G401.6 (cell line): Measurements from ENCODE around the gene SMYD3.

Source experiments
- FAIRE-seq: peaks from 2 replicates; lab custom pipeline; 2012; peaks lifted over from hg19 to GRCh38; lab: Jason Lieb, UNC

SMYD3 gene

GRCh38 chr1:245869847-245870246 lies 637.2 kb downstream of the SMYD3 start:
- FAIRE-seq: no peak

GRCh38 chr1:245867738-245868137 lies 639.3 kb downstream of the SMYD3 start:
- FAIRE-seq: no peak

- FAIRE-seq: no peak
Measured at GRCh38 chr1:245864872-245865271, 642.2 kb downstream of the SMYD3 start.

GRCh38 chr1:245863566-245864184 lies 643.4 kb downstream of the SMYD3 start:
- no peak for FAIRE-seq

- no peak for FAIRE-seq
Measured at GRCh38 chr1:245862812-245863540, 644.1 kb downstream of the SMYD3 start.

- FAIRE-seq: no peak
Measured at GRCh38 chr1:245860657-245861544, 646.2 kb downstream of the SMYD3 start.

- no peak for FAIRE-seq
Measured at GRCh38 chr1:245859493-245860114, 647.5 kb downstream of the SMYD3 start.

- no peak for FAIRE-seq
Measured at GRCh38 chr1:245858722-245859492, 648.2 kb downstream of the SMYD3 start.

- FAIRE-seq: no peak
Measured at GRCh38 chr1:245858022-245858721, 648.9 kb downstream of the SMYD3 start.

- no peak for FAIRE-seq
Measured at GRCh38 chr1:245856944-245857531, 650.0 kb downstream of the SMYD3 start.

- FAIRE-seq: no peak
Measured at GRCh38 chr1:245855846-245856730, 651.0 kb downstream of the SMYD3 start.

- FAIRE-seq: no peak
Measured at GRCh38 chr1:245853291-245853690, 653.8 kb downstream of the SMYD3 start.

GRCh38 chr1:245843101-245843500 lies 664.0 kb downstream of the SMYD3 start:
- FAIRE-seq: no peak

- no peak for FAIRE-seq
Measured at GRCh38 chr1:245842106-245842505, 665.0 kb downstream of the SMYD3 start.

- FAIRE-seq: no peak
Measured at GRCh38 chr1:245840971-245841370, 666.1 kb downstream of the SMYD3 start.

GRCh38 chr1:245837718-245838117 lies 669.4 kb downstream of the SMYD3 start:
- FAIRE-seq: no peak

- no peak for FAIRE-seq
Measured at GRCh38 chr1:245835386-245835785, 671.7 kb downstream of the SMYD3 start.

- no peak for FAIRE-seq
Measured at GRCh38 chr1:245834002-245834401, 673.1 kb downstream of the SMYD3 start.

GRCh38 chr1:245832771-245833527 lies 674.1 kb downstream of the SMYD3 start:
- FAIRE-seq: no peak
